Pancreas (tissue), 10 donors: Measurements from ENCODE around the gene CHAC1. TPM values are rescaled to one million over a fixed set of nuclear protein-coding genes. Genes with fewer than 3 reads are reported as not detected.

Source experiments
- ATAC-seq, 4 donors: fragments of 200-7000 bp; cut with Tn5 transposase; one replicate each; pipeline versions ENCODE4 v1.8.0 to v1.9.1; 2020; ENCODE audit warnings: mild to moderate bottlenecking in 4 of 4, moderate library complexity in 4 of 4
- DNase-seq, 6 donors: peaks; one replicate each; pipeline ENCODE4 v3.0.0-alpha.2; 2020
- FAIRE-seq: peaks from 2 replicates; lab custom pipeline; 2012; peaks lifted over from hg19 to GRCh38; lab: Jason Lieb, UNC
- H3K27ac ChIP-seq, 4 donors: fragments of 200-600 bp; sonication (generic); 1 replicate in 3 of 4; 2 replicates in 1 of 4; pipeline versions ENCODE4 v1.5.0 to v1.8.0; 2020
- H3K27me3 ChIP-seq, 4 donors: fragments of 200-600 bp; one replicate each; pipeline ENCODE4 v1.8.0; 2021
- H3K36me3 ChIP-seq, 3 donors: fragments of 200-600 bp; sonication (generic) in 1 of 3; one replicate each; pipeline versions ENCODE4 v1.5.0 to v1.8.0; 2020 to 2021
- H3K4me1 ChIP-seq, 3 donors: fragments of 200-600 bp; one replicate each; pipeline ENCODE4 v1.8.0; 2021
- H3K4me3 ChIP-seq, 4 donors: fragments of 200-600 bp; sonication (generic) in 2 of 4; one replicate each; pipeline versions ENCODE4 v1.5.0 to v1.8.0; 2020 to 2021
- H3K9me3 ChIP-seq, 4 donors: fragments of 200-600 bp; one replicate each; pipeline ENCODE4 v1.8.0; 2021
- CTCF ChIP-seq, 4 donors: fragments of 200-600 bp; sonication (generic) in 3 of 4; IDR thresholded peaks; one replicate each; pipeline versions ENCODE4 v1.5.0 to v1.8.0; 2021; ENCODE audit warnings: antibody characterized with exemption in 4 of 4
- WGBS, 2 donors: extraction: QIAGEN DNeasy Blood & Tissue Kit; methylation state at CpG; one replicate each; pipeline ENCODE4 v1.1.7; 2013; 5-methylcytosine and 5-hydroxymethylcytosine counted together
- intact Hi-C, 3 donors: fragments of 100-400 bp; cut with DNase I; formaldehyde crosslinking; loops; one replicate each; pipeline versions ENCODE4 v1.11.1 to v1.14.2; 2022
- polyA plus RNA-seq, 2 donors: library from polyadenylated mRNA; stranded (reverse); fragments of 200-250 nt; gene quantifications; one replicate each; pipeline ENCODE4 v1.2.3, GENCODE V29; 2013
- total RNA-seq, 6 donors: library from RNA; stranded (reverse); fragmentation: NEBNext Ultra II Directional in 4 of 6; extraction: Animal tissue kit (Norgen Biotek cat#: 25700) in 4 of 6; gene quantifications; one replicate each; pipeline versions ENCODE4 v1.2.1 to v1.2.4, GENCODE V29; 2021 to 2023
- donor health status: healthy with polysubstance abuse.
- donor health status: DM: no; HTN: no; CAD: no; lungs with moderate emphysema.
- donor health status: DM: no; HTN: no; CAD: no.
- donor health status: control.
- donor health status: control.
- donor health status: Bipolar disorder and iron deficiency.
- donor health status: DM: yes; HTN: yes; CAD: no.
- donor health status: DM: no; HTN: no; CAD: no.
- donor health status: DM: no; HTN: no; CAD: no.
- donor health status: DM: yes; HTN: yes; CAD: no.

Gene CHAC1
- total and polyA plus RNA-seq, 8 donors = 0.40 to 90.5 (median 2.3) TPM

GRCh38 chr15:40906991-40907802 is 46.1 kb upstream of the CHAC1 start:
- DNase-seq (peak in 5 of 6 donors; percentile 36 to 78 (median 68)), ATAC-seq (peak in 2 of 4 donors; percentile 3 to 4), FAIRE-seq (no peak)
- intact Hi-C loops = loop anchor here in 2 of 3 donors (5.0 to 10.0 kb wide), 3 partner anchors 108 to 418 kb away; no protein-coding TSS in a partner anchor
- H3K4me3 ChIP-seq = peak overlapping the region in 3 of 4 donors; percentile 16 to 52 (median 40)
- H3K27me3 ChIP-seq = no peaks in the 10 kb centered on the region
- TF ChIP-seq CTCF (IDR thresholded peaks at IDR 0.05) = no peak
- H3K9me3 ChIP-seq = no peaks in the 10 kb centered on the region
- H3K36me3 ChIP-seq = peaks cover 0 to 11% (median 8%) of the 10 kb centered on the region in 3 donors
- WGBS, 2 donors = 35 to 48% methylated on average over 20 to 22 of the region's 22 CpGs
- H3K4me1 ChIP-seq = peaks cover 6 to 19% (median 11%) of the 10 kb centered on the region in 3 donors
- H3K27ac ChIP-seq = peak overlapping the region; percentile 84 to 93 (median 90)

- H3K27ac ChIP-seq = no peak overlapping the region
- DNase-seq = peak in 1 of 6 donors; percentile 50
- no peak overlapping the region for H3K4me3 ChIP-seq
- intact Hi-C loops = loop anchor here in 2 of 3 donors (5.0 to 10.0 kb wide), 3 partner anchors 107 to 417 kb away; no protein-coding TSS in a partner anchor
- peaks cover 0 to 2% (median 1%) of the 10 kb centered on the region in 3 donors for H3K36me3 ChIP-seq
- no peaks in the 10 kb centered on the region for H3K9me3 ChIP-seq
- no peak for TF ChIP-seq CTCF (IDR thresholded peaks at IDR 0.05)
- no peak for ATAC-seq
- no peak for FAIRE-seq
- WGBS, 2 donors = 59 to 63% methylated on average over 7 of the region's 7 CpGs
- H3K4me1 ChIP-seq = peaks cover 6 to 19% (median 11%) of the 10 kb centered on the region in 3 donors
- H3K27me3 ChIP-seq = no peaks in the 10 kb centered on the region
Observed at GRCh38 chr15:40908095-40908494, 45.2 kb upstream of the CHAC1 start.

GRCh38 chr15:40909662-40910630 is 43.3 kb upstream of the CHAC1 start:
- Histone ChIP-seq H3K36me3 (no peaks in the 10 kb centered on the region), H3K27ac (no peak overlapping the region), H3K9me3 (no peaks in the 10 kb centered on the region), H3K4me3 (no peak overlapping the region), H3K4me1 (peaks cover 6 to 11% (median 11%) of the 10 kb centered on the region in 3 donors), H3K27me3 (no peaks in the 10 kb centered on the region)
- FAIRE-seq (no peak), DNase-seq (peak in 2 of 6 donors; percentile 29 to 54), ATAC-seq (no peak)
- intact Hi-C loops = loop anchor here in 2 of 3 donors (5.0 to 10.0 kb wide), 3 partner anchors 105 to 415 kb away; no protein-coding TSS in a partner anchor
- TF ChIP-seq CTCF (IDR thresholded peaks at IDR 0.05) = no peak
- 62 to 68% methylated on average over 17 of the region's 17 CpGs for WGBS, 2 donors

GRCh38 chr15:40911141-40911540 is 42.1 kb upstream of the CHAC1 start:
- TF ChIP-seq CTCF (IDR thresholded peaks at IDR 0.05) = no peak
- H3K4me1 ChIP-seq = peaks cover 6 to 11% (median 7%) of the 10 kb centered on the region in 3 donors
- no peaks in the 10 kb centered on the region for H3K27me3 ChIP-seq
- DNase-seq (no peak), ATAC-seq (no peak), FAIRE-seq (no peak)
- no peak overlapping the region for H3K27ac ChIP-seq
- no peaks in the 10 kb centered on the region for H3K9me3 ChIP-seq
- H3K36me3 ChIP-seq = no peaks in the 10 kb centered on the region
- intact Hi-C loops = no loop called here
- H3K4me3 ChIP-seq = no peak overlapping the region
- 70 to 71% methylated on average over 7 of the region's 7 CpGs for WGBS, 2 donors
